DND-41 (cell line): ENCODE data around the gene HMGXB3.

Source experiments
- ATAC-seq: fragments of 200-7000 bp; cut with Tn5 transposase; 3 replicates; pipeline ENCODE4 v1.9.1; 2021; ENCODE audit warnings: low read depth; ENCODE audit not compliant: insufficient read depth
- DNase-seq: peaks from one replicate; pipeline ENCODE4 v3.0.0-alpha.2; 2020
- H2AFZ ChIP-seq: 2 replicates; pipeline ENCODE4 v1.6.0; 2012; ENCODE audit warnings: low read depth, low read length
- H3K27ac ChIP-seq: 2 replicates; pipeline ENCODE4 v1.5.1; 2012; ENCODE audit warnings: low read length, inconsistent platforms
- H3K27me3 ChIP-seq: fragments of 200-600 bp; sonication (generic); 2 replicates; pipeline ENCODE4 v1.6.0; 2012; ENCODE audit warnings: low read length, mild to moderate bottlenecking, inconsistent platforms; ENCODE audit not compliant: insufficient read depth, poor library complexity
- H3K36me3 ChIP-seq: 2 replicates; pipeline ENCODE4 v1.5.1; 2012; ENCODE audit warnings: low read length, inconsistent platforms; ENCODE audit not compliant: insufficient read depth
- H3K4me1 ChIP-seq: 2 replicates; pipeline ENCODE4 v1.5.1; 2012; ENCODE audit warnings: mild to moderate bottlenecking, low read length; ENCODE audit not compliant: insufficient read depth
- H3K4me2 ChIP-seq: 2 replicates; pipeline ENCODE4 v1.6.0; 2012; ENCODE audit warnings: mild to moderate bottlenecking, moderate library complexity, low read length, inconsistent platforms; ENCODE audit not compliant: insufficient read depth
- H3K4me3 ChIP-seq, 2 experiments: fragments of 200-600 bp in 1 of 2; shearing (Covaris generic) in 1 of 2; 2 replicates each; pipeline ENCODE4 v1.5.1; 2012 to 2016; ENCODE audit warnings: inconsistent platforms in 2 of 2, low read length in 2 of 2, mild to moderate bottlenecking in 2 of 2, low read depth in 1 of 2, moderate library complexity in 1 of 2
- H3K79me2 ChIP-seq: 2 replicates; pipeline ENCODE4 v1.6.0; 2012; ENCODE audit warnings: low read length, inconsistent platforms; ENCODE audit not compliant: insufficient read depth
- H3K9ac ChIP-seq: 2 replicates; pipeline ENCODE4 v1.6.0; 2012; ENCODE audit warnings: low read depth, mild to moderate bottlenecking, inconsistent platforms, low read length, moderate library complexity
- H3K9me3 ChIP-seq: 2 replicates; pipeline ENCODE4 v1.5.1; 2012; ENCODE audit warnings: low read length, moderate library complexity, mild to moderate bottlenecking, inconsistent platforms; ENCODE audit not compliant: insufficient read depth, severe bottlenecking
- H4K20me1 ChIP-seq: 2 replicates; pipeline ENCODE4 v1.6.0; 2012; ENCODE audit warnings: low read length; ENCODE audit not compliant: insufficient read depth
- EZH2 ChIP-seq: IDR thresholded peaks from 3 replicates; pipeline ENCODE4 v1.6.1; 2012; ENCODE audit warnings: borderline replicate concordance, low read depth, mild to moderate bottlenecking, moderate library complexity, low read length, inconsistent platforms; ENCODE audit not compliant: severe bottlenecking
- TF ChIP-seq, protein P1 (sequence below): IDR thresholded peaks from 2 replicates; pipeline ENCODE4 v1.5.1; 2012; ENCODE audit warnings: borderline replicate concordance, low read length, moderate library complexity, mild to moderate bottlenecking; ENCODE audit not compliant: poor library complexity, severe bottlenecking; ENCODE audit errors: extremely low read depth

The HMGXB3 gene

DNA sequence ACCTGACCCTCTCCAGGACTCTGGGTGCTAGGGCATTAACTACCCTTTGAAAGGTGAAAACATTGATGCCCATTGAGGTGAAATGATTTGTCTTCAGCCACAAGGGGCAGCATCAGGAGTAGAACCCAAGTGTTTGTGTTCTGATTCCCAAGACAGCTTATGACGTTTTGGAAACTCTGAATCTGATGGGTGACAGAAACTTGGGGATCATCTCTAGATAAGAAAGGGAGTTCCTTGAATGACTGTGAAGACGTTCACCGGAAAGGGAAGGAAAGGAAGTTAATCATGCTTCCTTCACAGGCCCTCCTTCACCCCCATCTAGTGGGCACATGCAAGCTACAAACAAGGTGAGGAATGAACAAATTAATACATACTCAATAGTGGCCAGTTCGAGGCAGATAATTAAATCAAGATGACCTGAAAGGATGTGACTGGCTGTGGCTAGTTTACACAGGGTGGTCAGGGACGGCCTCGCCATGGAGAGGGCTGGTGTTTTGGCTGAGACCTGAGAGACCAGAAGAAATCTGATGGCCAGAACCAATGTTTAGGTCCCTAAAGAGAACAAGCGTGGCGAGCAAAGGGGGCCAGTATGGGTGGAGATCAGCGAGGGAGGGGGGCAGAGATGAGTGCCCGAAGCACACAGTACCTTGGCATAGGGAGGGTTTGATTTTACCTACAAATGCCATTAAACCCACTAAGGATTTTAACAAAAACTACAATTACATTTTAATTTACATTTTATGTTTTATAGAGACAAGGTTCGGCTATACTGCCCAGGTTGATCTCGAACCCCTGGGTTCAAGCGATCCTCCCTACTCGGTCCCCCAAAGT is 40.9 kb upstream of the HMGXB3 start:
- Histone ChIP-seq H2AFZ (peak overlapping the region; percentile 88), H3K4me1 (peaks cover 26% of the 10 kb centered on the region), H3K27me3 (no peaks in the 10 kb centered on the region), H3K27ac (peak overlapping the region; percentile 80), H3K4me3 (peak overlapping the region; percentile 62 to 70; a peak in 3 of 4 replicates), H3K9ac (peak overlapping the region; percentile 79), H4K20me1 (no peaks in the 10 kb centered on the region), H3K36me3 (no peaks in the 10 kb centered on the region), H3K4me2 (peak overlapping the region; percentile 92), H3K79me2 (peaks cover 12% of the 10 kb centered on the region), H3K9me3 (no peaks in the 10 kb centered on the region)
- ATAC-seq (no peak), DNase-seq (peak; percentile 28)
- TF ChIP-seq EZH2, result no peak
- TF ChIP-seq, protein P1, sequence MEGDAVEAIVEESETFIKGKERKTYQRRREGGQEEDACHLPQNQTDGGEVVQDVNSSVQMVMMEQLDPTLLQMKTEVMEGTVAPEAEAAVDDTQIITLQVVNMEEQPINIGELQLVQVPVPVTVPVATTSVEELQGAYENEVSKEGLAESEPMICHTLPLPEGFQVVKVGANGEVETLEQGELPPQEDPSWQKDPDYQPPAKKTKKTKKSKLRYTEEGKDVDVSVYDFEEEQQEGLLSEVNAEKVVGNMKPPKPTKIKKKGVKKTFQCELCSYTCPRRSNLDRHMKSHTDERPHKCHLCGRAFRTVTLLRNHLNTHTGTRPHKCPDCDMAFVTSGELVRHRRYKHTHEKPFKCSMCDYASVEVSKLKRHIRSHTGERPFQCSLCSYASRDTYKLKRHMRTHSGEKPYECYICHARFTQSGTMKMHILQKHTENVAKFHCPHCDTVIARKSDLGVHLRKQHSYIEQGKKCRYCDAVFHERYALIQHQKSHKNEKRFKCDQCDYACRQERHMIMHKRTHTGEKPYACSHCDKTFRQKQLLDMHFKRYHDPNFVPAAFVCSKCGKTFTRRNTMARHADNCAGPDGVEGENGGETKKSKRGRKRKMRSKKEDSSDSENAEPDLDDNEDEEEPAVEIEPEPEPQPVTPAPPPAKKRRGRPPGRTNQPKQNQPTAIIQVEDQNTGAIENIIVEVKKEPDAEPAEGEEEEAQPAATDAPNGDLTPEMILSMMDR, result peak; percentile 67

- H3K27me3 ChIP-seq, result no peaks in the 10 kb centered on the region
- ATAC-seq (peak; percentile 99), DNase-seq (peak; percentile 95)
- no peaks in the 10 kb centered on the region for H3K36me3 ChIP-seq
- peaks cover 12% of the 10 kb centered on the region for H3K79me2 ChIP-seq
- H3K4me2 ChIP-seq, result peak within 1 kb of the TSS; percentile 92
- H3K4me3 ChIP-seq, result peak within 1 kb of the TSS; percentile 62 to 70
- peak within 1 kb of the TSS; percentile 88 for H2AFZ ChIP-seq
- peak within 1 kb of the TSS; percentile 80 for H3K27ac ChIP-seq
- no peaks in the 10 kb centered on the region for H4K20me1 ChIP-seq
- H3K9ac ChIP-seq, result peak within 1 kb of the TSS; percentile 79
- TF ChIP-seq, protein P1, result no peak
- no peak for TF ChIP-seq EZH2
- peaks cover 26% of the 10 kb centered on the region for H3K4me1 ChIP-seq
- no peaks in the 10 kb centered on the region for H3K9me3 ChIP-seq
These were observed 40.0 kb upstream of the HMGXB3 start, which contains the start of gene SLC26A2 for GRCh38 chr5:149960272-149961185. Gene SLC26A2, plus strand, starts transcription at chr5:149960758. Its CDS starts 16,895 bp downstream, at chr5:149977653.

DNA sequence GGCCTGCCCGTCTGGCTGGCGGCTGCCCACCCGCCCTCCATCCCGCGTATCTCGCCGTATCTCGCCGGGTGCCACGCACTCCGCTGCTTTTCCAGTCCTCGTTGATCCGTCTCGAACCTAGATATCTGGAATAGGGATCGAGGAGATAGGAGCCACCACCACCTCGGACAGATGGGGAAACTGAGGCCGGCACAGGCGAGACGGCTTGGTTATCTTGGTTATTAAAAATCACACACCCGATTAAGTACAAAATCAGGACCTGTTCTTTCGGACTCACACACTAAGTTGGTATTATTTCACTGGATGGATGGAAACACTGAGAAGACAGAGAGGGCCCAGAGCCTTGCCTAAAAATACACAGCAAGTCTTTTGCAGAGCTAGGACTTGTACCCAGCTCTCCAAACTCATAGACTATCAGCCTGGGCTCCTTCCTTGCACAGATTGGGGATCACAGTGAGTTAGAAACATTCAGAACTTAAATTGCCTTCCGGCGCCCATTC is 39.3 kb upstream of the HMGXB3 start:
- ATAC-seq (no peak), DNase-seq (no peak)
- Histone ChIP-seq H3K4me1 (peaks cover 26% of the 10 kb centered on the region), H3K9ac (peak overlapping the region; percentile 79), H3K9me3 (no peaks in the 10 kb centered on the region), H3K27ac (peak overlapping the region; percentile 17), H3K79me2 (peaks cover 12% of the 10 kb centered on the region), H2AFZ (peak overlapping the region; percentile 84), H3K27me3 (no peaks in the 10 kb centered on the region), H3K4me2 (peak overlapping the region; percentile 92), H3K36me3 (no peaks in the 10 kb centered on the region), H3K4me3 (peak overlapping the region; percentile 62 to 70), H4K20me1 (no peaks in the 10 kb centered on the region; the same call in 1 of the 2 replicates)
- no peak for TF ChIP-seq EZH2
